ENCODE data around the gene PRPF6. TPM values are rescaled to one million over a fixed set of nuclear protein-coding genes. Genes with fewer than 3 reads are reported as not detected.

The PRPF6 gene
- total RNA-seq, 1 experiment from 2014 or later, result 103 TPM

DNA sequence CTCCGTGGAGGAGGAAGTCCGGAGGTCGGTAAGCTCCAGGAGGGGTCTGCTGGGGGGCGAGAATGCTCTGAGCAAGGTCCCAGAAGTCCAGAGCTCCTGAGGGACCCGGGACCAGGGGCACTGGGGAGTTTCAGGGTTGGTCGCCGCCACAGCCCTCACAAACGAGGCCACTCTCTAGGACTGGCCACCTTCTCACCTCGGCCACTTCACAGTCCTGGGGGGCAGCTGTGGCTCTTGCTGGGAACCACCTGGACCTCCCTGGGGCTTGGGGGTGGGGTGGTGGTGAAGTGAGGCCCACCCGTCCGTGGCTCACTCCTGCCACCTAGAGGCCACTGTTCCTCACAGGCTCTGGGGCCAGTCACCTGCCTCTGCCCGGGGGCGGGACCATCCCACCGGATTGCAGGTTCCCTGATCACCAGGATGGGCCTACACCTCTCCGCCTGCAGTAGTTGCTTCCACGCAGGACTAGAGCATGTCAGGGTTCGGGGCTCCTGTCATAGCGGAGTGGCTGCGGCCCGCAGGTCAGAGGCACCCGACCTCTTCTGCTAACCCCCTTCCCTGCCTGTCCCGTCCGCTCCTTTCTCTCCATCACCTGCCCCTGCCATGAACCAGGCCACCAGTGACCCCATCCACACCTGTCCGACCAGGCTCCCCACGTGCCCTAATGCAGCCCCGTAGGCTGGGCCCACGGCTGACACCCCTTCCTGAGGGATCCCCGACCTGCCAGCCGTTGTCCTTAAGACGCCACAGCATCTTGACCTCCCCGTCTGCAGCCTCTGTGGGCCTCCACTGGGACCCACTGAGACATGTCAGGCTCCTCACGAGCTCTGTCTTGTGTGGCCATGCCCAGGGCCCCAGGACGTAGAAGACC is 76.9 kb downstream of the PRPF6 start:
- no peak overlapping the region for H2AFZ ChIP-seq
- no peaks in the 10 kb centered on the region for H3K9me3 ChIP-seq (ENCODE audit: insufficient read depth, low read depth)
- intact Hi-C loops (cut with micrococcal nuclease; ENCODE audit: unreplicated experiment), result loop anchor here (5.0 kb wide), 2 partner anchors 521 to 621 kb away; partner anchors contain the start of gene PTK6
- DNase-seq, result peak; percentile 55 to 87
- H3F3A ChIP-seq (ENCODE audit: insufficient read depth, low read depth), result peaks cover 25% of the 10 kb centered on the region; the same call in 1 of the 2 replicates
- CTCF ChIA-PET, result no interaction called here
- peak overlapping the region; percentile 20; the same call in 1 of the 2 replicates for H3K4me2 ChIP-seq
- H4K20me1 ChIP-seq (ENCODE audit: insufficient read depth), result no peaks in the 10 kb centered on the region
- TF ChIP-seq CTCF (conservative IDR thresholded peaks at IDR 0.05) (peak; percentile 90), EZH2 (IDR thresholded peaks at IDR 0.05; ENCODE audit: low read depth) (no peak)
- no peak overlapping the region for H3K27ac ChIP-seq
- no peaks in the 10 kb centered on the region for H3K9me2 ChIP-seq (ENCODE audit: insufficient read depth)
- H3K4me3 ChIP-seq, result no peak overlapping the region
- POLR2A ChIA-PET (ENCODE audit: unreplicated experiment), result no interaction called here
- no peaks in the 10 kb centered on the region for H3K27me3 ChIP-seq (ENCODE audit: insufficient read depth, low read depth)
- no TSS peak for BruUV-seq (replicated peaks)
- no peaks in the 10 kb centered on the region for H3K79me2 ChIP-seq (ENCODE audit: low read depth)
- H3K4me1 ChIP-seq (replicated peaks; ENCODE audit: insufficient read depth), result peaks cover 21% of the 10 kb centered on the region
- no peaks in the 10 kb centered on the region for H3K36me3 ChIP-seq (ENCODE audit: low read depth)

DNA sequence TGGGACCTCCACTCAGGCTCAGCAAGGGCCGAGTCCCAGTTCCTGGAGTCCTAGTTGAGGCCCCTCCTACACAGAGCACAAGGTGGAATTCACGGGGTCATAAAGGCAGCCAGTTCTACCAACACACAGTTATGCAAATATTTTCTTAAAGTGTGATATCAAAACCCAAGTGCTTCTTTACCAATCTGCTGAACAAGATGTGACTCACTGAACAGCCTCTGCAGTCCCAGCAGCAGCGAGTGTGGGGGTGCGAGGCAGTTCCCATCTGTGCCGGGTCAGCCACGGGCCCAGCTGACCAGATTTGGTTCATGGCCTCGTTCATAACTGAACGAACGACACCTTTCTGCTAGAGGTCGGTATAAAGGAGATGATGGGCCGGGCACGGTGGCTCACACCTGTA is 77.6 kb downstream of the PRPF6 start:
- peaks cover 21% of the 10 kb centered on the region for H3K4me1 ChIP-seq (replicated peaks; ENCODE audit: insufficient read depth)
- H2AFZ ChIP-seq, result no peak overlapping the region
- no peaks in the 10 kb centered on the region for H3K9me2 ChIP-seq (ENCODE audit: insufficient read depth)
- H3K9me3 ChIP-seq (ENCODE audit: insufficient read depth, low read depth), result no peaks in the 10 kb centered on the region
- DNase-seq, result peak in 1 of 2 experiments; percentile 49
- no TSS peak for BruUV-seq (replicated peaks)
- TF ChIP-seq CTCF (conservative IDR thresholded peaks at IDR 0.05), result no peak
- H3K36me3 ChIP-seq (ENCODE audit: low read depth), result no peaks in the 10 kb centered on the region
- H4K20me1 ChIP-seq (ENCODE audit: insufficient read depth), result no peaks in the 10 kb centered on the region
- peaks cover 28% of the 10 kb centered on the region; the same call in 1 of the 2 replicates for H3F3A ChIP-seq (ENCODE audit: insufficient read depth, low read depth)
- POLR2A ChIA-PET (ENCODE audit: unreplicated experiment), result no interaction called here
- CTCF ChIA-PET, result no interaction called here
- H3K4me2 ChIP-seq, result peak overlapping the region; percentile 20; the same call in 1 of the 2 replicates
- peaks cover 4% of the 10 kb centered on the region for H3K79me2 ChIP-seq (ENCODE audit: low read depth)
- H3K27ac ChIP-seq, result no peak overlapping the region
- H3K27me3 ChIP-seq (ENCODE audit: insufficient read depth, low read depth), result no peaks in the 10 kb centered on the region
- intact Hi-C loops (cut with micrococcal nuclease; ENCODE audit: unreplicated experiment), result loop anchor here (5.0 kb wide), 2 partner anchors 521 to 621 kb away; partner anchors contain the start of gene PTK6
- H3K4me3 ChIP-seq, result no peak overlapping the region

DNA sequence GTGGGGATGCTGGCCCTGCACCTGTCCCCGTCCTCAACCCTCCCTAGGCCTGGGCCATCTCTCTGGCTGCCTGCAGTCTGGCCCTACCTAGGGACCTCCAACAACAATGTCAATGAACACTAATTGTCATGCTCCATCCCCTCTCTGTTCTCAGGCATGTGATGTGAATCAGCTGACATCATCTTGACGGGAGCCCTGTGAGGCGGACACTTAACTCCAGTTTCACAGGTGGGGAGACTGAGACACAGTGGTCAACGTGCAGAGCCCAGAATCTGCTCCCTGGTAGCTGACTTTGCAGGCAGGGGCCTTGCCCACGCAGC is 81.3 kb downstream of the PRPF6 start:
- Histone ChIP-seq H3K27me3 (ENCODE audit: insufficient read depth, low read depth) (no peaks in the 10 kb centered on the region), H4K20me1 (ENCODE audit: insufficient read depth) (peaks cover 5% of the 10 kb centered on the region), H2AFZ (peak overlapping the region; percentile 85), H3K9me3 (ENCODE audit: insufficient read depth, low read depth) (no peaks in the 10 kb centered on the region), H3K79me2 (ENCODE audit: low read depth) (peaks cover 19% of the 10 kb centered on the region), H3K9me2 (ENCODE audit: insufficient read depth) (no peaks in the 10 kb centered on the region), H3K4me2 (peak overlapping the region; percentile 96), H3K36me3 (ENCODE audit: low read depth) (no peaks in the 10 kb centered on the region), H3K4me3 (peak overlapping the region; percentile 90), H3K4me1 (replicated peaks; ENCODE audit: insufficient read depth) (peaks cover 56% of the 10 kb centered on the region), H3K27ac (peak overlapping the region; percentile 48; the same call in 1 of the 2 replicates), H3F3A (ENCODE audit: insufficient read depth, low read depth) (peaks cover 31% of the 10 kb centered on the region; the same call in 1 of the 2 replicates)
- no peak for DNase-seq
- intact Hi-C loops (cut with micrococcal nuclease; ENCODE audit: unreplicated experiment), result loop anchor here (2.0 to 10.0 kb wide), 4 partner anchors 17 to 197 kb away; partner anchors contain the start of genes ABHD16B, RGS19, TPD52L2 and UCKL1
- CTCF ChIA-PET, result interaction anchor here (1.0 kb wide), 1 partner anchor 82 kb away, joined by 3 read pairs; the partner anchor contains the start of gene PRPF6
- BruUV-seq (replicated peaks), result TSS peak; percentile 96
- POLR2A ChIA-PET (ENCODE audit: unreplicated experiment), result interaction anchor here (0.6 to 1.0 kb wide), 3 partner anchors 81 to 542 kb away, joined by 3 to 7 read pairs (median 3); partner anchors contain the start of genes PPDPF and PRPF6
- no peak for TF ChIP-seq CTCF (conservative IDR thresholded peaks at IDR 0.05)
- TF ChIP-seq EZH2 (IDR thresholded peaks at IDR 0.05; ENCODE audit: low read depth), result no peak

Measured in PC-9 (cell line).